NCI-H187 treated with DMSO at 0.1 percent for 48 hours (cell line): ENCODE measurements around the gene ST8SIA2.
"Not testable (repeated sequence)": the region's sequence is repeated elsewhere in the genome, so short reads cannot be mapped to it uniquely, and the experiment has no call there.

Source experiments
- DNase-seq: peaks from one replicate; lab custom pipeline; 2025; lab: John Stamatoyannopoulos, UW

Gene ST8SIA2

DNA sequence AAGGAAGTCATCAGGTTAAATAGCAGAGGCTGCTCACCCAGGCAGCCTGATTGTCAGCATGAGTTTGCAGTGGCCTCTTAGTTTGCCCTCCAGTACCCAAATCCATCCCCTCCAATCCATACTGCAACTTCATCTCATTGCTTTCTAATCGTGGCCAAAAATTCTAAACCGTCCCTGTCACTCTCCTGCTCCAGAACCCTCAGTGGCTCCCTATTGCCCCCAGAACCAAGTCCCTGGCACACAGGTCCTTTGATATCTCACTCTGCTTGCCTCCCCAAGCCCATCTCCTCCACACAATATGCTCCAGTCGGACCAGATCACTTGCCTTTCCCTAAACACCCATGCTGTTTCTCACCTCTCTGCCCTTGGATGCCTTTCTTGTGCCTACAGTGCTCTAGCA is 49.7 kb downstream of the ST8SIA2 start:
- DNase-seq, result no peak

DNA sequence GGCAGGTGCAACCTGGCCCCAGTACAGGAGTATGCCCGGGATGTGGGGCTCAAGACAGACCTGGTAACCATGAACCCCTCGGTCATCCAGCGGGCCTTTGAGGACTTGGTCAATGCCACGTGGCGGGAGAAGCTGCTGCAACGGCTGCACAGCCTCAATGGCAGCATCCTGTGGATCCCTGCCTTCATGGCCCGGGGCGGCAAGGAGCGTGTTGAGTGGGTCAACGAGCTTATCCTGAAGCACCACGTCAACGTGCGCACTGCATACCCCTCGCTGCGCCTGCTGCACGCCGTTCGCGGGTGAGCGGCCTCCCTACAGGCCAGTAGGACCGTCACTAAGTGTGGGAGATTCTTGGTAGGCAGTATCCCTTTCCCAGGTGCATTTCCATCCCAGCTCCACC is 51.0 kb downstream of the ST8SIA2 start:
- no peak for DNase-seq

DNA sequence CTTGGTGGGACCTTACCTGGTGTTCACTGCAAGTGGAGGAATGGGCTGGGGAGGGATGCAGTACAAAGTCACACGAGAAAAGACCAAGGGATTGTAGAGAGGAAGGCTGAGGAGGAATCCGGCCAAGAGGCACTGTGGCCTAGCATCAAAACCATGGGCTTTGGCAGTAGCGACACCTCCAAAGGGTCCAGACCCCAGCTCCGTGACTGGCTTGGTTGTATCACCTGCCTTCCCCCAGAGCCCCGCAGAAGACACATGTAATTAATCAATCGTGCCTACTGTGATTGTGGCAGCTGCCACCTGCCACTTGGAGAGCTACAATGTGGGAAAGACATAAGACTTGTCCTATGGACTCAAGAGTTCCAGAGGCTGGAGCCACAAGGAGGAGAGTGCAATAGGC is 54.7 kb downstream of the ST8SIA2 start:
- DNase-seq, result no peak

DNA sequence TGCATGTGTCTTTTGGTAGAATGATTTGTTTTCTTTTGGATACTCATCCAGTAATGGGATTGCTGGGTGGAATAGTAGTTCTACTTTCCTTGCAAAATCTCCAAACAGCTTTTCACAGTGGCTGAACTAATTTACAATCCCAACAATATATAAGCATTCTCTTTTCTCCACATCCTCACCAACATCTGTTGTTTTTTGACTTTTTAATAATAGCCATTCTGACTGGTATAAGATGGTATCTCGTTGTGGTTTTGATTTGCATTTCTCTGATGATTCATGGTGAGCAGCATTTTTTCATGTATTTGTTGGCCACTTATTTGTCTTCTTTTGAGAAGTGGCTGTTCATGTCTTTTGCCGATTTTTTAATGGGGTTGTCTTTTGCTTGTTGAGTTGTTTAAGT is 55.8 kb downstream of the ST8SIA2 start:
- DNase-seq, result no peak

DNA sequence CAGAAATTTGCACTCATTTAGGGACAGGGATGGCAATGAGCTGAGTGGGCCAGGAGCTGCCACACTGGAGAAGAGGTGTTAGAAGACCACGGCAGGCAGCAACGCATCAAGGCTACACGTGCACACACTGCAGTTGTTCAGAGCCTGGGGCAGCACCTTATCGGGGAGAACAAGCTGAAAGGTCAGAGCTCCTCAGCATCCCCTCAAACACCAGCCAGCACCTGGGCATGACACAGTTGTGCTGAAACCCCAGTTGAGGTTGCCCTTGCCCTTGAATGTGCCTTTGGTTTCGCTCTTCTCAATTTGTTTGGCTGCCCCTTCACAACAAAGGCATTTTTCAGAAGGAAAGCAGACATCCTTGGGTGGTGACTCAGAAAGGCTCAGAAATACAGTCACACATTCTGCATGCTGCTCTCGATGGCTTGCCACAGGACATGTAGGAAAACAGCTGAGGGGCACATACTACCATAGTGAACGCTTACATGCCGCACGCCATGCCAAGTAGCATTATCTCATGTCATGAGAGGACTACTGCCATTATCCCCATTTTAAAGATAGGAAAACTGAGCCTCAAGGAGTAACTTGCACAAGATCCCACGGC is 57.6 kb downstream of the ST8SIA2 start:
- DNase-seq, result no peak

DNA sequence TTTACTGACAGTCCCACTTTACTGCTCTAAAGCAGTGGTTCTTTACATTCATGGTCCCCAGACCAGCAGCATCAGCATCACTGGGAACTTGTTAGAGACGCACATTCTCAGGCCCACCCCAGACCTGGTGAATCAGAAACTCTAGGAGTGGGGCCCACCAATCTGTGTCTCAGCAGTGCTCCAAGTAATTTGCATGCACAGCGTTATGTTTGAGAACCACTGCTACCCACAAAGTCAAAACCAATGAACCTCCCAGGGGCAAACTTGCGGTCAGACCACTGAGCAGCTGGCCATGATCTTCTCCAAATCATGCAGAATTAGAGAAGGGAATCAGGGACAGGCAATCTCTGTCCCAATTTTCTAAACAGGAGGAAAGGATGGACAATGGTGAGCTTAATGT is 58.5 kb downstream of the ST8SIA2 start:
- DNase-seq, result no peak

DNA sequence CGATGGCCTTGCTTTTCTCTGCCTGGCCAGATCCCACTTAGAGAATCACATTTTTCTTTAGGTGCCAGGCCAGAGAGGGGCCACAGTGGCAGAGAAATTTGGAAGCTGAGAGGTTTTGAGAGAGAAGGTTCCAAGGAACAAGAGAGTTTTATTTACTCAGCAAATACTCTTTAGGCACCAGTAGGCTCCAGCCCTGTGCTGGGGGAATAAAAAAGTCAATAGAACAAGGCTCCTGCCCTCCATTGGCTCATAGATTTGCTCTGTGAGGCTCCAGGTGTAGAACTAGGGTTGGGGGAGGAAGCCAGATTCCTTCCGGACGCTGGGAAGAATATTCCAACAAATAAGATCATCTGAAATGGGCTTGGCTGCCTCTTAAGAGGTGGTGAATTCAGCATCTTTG is 59.9 kb downstream of the ST8SIA2 start:
- DNase-seq, result no peak

DNA sequence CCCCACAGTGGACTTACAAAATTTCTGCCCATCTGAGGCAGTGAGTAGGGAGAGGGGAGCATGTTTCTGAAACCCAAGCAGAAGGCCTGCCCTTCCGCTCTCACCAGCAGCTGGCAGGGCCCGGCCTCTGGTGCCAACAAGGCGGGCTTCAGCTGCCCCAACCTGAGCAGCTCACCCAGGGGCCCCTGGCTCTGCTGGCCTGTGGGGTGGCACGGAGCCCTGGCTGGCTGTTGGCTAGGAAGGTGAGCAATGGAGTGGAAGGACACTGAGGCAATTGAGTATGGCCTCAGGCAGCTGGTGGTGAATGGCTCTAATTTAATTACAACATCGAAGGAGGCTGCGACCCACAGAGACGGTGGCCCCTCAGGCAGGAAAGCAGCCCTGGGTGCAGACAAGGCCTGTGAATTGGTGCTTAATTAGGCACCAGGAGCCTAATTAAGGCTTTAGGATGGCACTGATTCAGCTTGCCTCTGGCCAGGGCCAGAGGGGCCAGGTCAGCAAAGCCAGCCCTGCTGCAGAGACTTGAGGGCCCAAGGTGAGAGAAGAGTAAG is 60.9 kb downstream of the ST8SIA2 start:
- DNase-seq, result no peak

DNA sequence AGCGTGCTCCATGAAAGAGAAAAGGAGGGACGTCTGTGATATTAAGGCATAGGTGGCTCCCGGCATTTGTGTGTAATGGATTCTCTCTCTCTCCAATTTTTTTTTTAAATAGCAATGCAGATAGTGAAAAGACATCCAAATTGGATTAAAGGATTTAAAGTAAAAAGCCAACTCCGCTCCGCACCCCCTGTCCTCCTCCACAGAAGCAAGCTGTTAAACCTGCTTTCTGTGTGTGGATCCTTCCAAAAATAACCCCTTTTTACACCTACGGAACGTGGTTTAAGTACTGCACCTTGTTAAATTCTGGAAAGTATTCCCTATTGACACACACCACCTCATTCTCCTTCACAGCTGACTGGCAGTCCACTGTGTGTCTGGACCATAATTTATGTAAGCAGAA is 61.6 kb downstream of the ST8SIA2 start:
- DNase-seq, result no peak

DNA sequence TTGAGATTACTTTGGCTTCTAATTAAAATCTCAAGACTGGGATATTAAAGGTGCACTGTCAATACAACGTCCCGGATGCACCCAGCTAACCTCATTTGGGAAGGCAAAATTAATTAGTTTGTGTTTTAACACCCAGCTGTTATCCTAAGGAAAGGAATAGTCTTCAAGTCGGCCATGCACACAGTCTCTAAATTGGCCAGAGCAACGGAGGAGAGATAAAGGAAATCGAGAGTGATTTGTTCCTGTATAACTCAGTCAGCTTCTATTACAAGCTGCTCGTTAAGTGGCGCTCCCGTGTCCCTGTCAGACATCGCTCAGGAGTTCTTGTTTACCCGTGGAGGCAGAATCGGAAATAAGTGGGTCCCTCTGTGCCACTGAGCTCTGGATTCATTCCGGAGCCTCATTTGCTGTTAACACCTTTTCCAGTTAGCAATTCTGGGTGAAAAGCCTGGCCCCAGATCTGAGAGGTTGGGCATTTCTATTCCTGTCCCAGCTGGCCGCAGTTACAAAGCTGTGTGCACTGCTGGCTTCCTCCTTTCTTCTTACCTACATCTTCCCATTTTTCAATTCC is 63.9 kb downstream of the ST8SIA2 start:
- no peak for DNase-seq

DNA sequence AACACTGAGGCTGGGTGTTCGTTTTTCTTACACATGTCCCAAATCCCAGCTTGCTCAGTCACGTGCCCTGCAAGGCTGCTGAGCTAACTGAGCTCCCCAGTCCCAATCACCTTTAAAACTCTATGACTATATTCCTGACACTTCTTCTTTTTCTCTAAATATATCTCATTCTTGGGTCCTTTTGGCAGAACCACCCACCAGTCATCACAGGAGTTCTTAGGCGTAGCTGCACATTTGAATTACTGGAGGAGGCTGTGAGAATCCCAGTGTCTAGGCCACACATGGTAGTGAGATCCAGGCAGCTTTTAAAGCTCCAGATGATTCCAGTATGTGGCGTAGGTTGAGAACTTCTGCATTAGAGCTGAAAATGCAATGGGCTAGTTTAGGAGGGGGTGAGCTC is 66.3 kb downstream of the ST8SIA2 start:
- DNase-seq, result no peak

DNA sequence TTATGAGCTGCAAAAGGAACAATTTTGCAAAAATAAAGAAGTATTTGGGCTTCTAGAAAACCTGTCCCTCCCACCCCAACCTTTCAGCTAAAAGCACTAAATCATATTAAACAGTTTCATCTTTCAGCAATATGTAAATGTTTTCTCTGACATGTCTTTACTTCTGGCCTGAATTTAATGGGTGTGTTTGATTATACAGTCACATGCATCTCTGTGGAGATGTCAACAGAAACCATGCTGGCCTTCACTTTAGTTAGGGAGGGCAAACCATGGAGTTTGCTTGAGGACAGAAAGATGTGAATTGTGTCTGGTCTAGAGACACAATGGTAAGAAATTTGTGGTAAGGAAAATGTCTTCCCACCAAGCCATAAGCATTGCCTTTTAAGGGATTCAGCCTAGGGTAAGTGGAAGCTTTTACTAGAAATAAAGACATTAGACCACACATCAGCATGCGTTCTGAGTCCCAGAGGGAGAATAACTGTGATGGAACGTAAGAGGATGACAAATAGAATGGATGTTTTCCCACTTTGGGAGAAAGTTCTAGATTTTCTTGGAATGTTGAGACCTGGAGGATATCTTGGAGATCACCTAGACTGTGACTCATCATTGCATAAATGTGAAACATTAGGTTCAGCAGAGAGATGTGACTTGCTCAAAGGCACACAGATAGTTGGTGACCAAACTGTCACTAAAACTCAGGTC is 68.9 kb downstream of the ST8SIA2 start:
- no peak for DNase-seq

DNA sequence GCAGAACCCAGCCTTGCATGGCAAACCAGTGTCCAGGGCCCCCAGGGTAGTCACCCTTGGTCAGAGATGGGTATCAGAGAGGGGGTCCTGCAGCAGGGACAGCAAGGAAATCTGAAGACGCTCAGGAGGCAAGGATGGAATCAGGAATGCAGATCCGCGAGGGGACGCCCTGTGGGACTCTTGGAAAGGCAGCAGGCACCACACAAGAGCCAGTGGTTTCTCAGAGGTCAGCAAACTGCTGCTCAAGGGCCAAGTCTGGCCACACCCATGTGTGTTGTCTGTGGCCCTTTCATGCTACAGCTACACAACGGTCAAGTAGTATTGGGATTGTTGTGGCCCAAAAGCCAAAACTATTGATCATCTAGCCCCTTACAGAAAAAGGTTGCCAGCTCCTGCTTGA is 69.7 kb downstream of the ST8SIA2 start:
- no peak for DNase-seq

DNA sequence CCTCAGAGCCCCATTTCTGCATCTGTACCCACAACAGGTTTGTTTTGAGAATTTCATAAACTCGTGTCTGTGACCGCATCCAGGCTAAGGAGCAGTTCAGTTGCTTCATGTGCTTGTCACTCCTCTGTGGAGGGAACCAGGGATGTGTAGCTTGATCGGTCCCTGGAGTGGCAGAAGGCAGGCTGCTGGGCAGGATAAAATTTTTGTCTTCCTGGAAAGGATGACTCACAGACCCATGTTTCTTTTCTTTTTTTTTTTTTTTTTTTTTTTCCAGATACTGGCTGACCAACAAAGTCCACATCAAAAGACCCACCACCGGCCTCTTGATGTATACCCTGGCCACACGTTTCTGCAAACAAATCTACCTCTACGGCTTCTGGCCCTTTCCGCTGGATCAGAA is 70.1 kb downstream of the ST8SIA2 start:
- DNase-seq, result no peak

DNA sequence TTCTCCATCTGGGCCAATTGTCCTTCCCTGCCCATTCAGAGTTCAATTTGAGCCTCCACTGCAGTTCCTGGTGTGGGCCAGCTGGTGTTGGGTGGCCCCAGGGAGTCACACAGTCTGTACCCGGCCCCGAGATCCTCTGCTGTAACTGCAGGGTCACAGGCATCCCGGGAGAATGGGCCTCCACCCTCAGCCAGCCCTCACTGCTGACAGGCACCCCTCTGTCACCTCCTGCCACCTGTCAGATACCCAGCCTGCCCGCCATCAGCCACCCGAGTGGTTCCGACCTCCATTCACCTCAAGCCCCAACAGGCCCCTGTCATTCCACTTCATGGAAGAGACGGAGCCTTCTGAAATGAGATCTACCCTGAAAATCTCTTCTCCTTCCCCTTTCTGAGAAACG is 73.2 kb downstream of the ST8SIA2 start:
- DNase-seq, result no peak

DNA sequence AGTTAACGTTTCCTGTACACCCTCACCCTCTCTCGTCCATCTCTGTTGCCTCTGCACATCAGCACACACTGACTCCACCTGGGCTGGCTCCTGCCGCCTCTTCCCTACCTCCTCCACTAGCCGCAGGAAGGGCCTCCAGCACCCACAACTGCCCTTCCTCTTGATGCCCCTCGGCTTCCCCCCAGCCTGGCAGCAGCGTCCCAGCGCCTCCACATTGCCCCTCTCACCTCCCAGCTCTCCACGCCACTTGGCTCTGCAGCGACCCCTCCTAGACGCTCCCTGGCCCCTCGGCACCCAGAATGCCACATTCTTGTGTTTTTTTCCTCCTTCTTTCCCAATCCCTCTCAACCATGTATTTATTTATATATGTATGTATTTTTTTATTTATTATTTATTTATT is 73.6 kb downstream of the ST8SIA2 start:
- DNase-seq, result no peak

DNA sequence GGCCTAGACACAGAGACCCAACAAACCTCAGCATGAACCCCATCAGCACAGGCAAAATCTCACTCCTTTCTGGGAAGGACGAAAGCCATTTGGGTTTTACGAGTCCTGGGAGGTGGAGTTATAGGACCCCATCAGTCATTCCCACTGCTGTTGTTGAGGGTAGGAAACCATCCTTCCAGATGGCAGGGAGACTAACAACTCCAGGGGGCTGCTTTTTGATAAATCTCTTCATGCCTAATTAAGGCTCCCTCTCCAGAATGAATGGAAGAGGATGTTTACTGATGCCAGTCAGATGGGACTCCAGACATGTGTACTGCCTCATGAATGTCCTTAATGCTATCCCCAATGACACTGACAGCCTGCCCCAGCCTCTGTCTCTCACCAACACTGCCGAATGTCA is 75.3 kb downstream of the ST8SIA2 start:
- no peak for DNase-seq

DNA sequence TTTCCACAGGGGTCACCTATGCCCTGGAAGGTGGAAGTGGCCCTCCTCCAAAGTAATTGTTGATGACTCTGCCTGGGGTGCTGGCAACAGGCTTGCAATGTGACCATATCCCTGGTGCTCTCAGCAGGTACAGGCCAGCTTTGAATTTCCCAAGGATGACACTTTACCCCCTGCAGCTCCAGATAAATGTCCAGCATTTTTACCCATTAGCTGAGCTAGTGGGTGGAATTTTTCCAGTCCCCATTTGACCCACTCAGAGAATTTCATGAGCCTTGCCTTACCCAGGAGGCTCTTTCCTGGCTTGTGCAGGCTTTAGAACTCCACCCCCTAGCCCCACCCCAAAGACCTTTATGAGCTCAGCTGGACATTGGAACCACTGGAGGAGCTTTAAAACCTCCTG is 77.6 kb downstream of the ST8SIA2 start:
- no peak for DNase-seq

DNA sequence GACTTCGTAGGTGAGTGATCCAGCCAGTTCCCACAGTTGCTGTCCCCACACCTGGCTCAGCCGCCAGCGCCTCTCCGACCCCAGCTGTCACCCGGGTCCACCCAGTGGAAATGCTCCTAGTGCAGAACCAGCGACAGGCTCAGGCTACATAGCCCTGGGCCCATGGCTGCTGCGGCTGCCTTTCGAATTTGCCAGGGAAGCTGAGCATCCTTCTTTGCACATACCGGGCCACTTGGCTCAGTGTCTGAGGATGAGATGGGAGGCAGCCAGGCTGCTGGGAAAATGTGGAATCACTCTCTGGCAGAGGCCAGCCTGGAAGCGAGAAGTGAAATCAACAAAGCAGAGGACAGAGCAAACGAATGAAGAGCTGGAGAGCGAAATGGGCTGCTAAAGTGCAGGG is 80.1 kb downstream of the ST8SIA2 start:
- DNase-seq, result no peak

DNA sequence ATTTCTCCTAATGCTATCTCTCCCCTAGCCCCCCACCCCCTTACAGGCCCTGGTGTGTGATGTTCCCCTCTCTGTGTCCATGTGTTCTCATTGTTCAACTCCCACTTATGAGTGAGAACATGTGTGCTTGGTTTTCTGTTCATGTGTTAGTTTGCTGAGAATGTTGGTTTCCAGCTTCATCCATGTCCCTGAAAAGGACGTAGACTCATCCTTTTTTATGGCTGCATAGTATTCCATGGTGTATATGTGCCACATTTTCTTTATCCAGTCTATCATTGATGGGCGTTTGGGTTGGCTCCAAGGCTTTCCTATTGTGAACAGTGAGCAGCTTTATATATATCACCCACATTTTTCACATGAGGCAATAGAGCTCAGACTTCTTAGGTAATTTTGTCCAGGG is 86.0 kb downstream of the ST8SIA2 start:
- DNase-seq, result not testable (repeated sequence)

DNA sequence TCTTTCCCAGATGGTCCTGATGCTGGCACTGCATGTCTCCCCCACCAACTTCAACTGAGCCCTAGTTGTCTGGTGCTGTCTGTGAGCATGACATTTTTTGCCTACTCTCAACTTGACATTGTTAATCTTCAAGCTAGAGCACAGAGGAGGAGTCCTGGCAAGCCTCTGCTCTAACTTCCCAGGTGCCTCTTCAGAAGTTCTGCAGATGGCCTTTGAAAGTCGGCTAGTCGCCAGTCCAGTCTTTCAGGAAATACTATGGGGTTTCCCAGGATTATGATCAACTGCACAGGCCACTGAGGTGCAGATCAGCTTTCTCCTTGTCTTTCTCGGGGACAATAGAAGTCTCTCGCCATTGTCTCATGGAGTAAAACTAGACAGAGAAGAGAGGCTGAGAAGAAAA is 86.7 kb downstream of the ST8SIA2 start:
- DNase-seq, result no peak

DNA sequence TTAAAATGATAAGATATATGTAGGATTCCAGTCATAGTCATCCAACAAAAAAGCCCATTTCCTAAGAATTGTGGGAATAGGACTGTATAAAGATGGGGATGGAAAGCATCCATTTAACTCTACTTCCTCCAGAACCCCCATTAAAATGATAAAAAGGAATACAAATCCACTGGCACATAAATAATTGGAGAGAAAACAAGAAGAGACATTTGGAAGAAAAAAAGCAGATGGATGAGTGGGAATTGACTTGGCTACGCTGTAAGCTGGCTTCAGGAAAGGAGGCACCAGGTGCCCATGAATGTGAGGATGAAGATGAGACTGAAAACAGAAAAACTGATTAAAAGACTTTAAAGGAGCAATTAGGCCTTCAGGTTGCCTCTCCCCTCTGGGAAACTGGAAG is 91.8 kb downstream of the ST8SIA2 start:
- DNase-seq, result no peak

DNA sequence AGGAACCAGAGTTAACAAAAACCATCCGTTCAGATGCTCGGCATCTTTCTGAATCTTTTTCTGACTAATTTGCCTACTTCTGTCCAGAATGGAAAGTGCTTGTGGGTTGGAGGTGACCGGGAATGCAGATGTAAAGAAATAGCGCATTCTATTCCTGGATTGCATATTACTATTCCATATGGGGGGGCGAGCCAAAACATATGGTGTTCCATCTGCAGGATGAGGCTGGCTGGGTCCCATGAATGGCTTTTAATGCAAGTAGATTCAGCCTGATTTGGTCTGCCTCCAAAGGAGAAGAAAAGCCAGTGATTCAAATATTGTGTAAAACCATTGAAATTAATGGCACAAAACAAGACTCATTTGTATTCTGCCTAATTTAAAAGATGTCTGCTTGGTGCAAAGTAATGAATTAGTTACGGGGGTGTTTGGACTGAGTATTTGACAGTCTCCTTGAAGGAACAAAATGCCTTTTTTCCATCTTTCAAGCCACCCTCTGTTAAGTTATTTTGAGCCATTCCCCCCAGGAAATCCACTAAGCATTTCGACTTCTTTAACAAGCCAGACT is 99.0 kb downstream of the ST8SIA2 start:
- no peak for DNase-seq
